ENCODE results near the gene DLK1. TPM values are rescaled to one million over a fixed set of nuclear protein-coding genes. Genes with fewer than 3 reads are reported as not detected.

Gene DLK1
- total RNA-seq, 1 experiment from 2014 or later: 3.3 TPM

DNA sequence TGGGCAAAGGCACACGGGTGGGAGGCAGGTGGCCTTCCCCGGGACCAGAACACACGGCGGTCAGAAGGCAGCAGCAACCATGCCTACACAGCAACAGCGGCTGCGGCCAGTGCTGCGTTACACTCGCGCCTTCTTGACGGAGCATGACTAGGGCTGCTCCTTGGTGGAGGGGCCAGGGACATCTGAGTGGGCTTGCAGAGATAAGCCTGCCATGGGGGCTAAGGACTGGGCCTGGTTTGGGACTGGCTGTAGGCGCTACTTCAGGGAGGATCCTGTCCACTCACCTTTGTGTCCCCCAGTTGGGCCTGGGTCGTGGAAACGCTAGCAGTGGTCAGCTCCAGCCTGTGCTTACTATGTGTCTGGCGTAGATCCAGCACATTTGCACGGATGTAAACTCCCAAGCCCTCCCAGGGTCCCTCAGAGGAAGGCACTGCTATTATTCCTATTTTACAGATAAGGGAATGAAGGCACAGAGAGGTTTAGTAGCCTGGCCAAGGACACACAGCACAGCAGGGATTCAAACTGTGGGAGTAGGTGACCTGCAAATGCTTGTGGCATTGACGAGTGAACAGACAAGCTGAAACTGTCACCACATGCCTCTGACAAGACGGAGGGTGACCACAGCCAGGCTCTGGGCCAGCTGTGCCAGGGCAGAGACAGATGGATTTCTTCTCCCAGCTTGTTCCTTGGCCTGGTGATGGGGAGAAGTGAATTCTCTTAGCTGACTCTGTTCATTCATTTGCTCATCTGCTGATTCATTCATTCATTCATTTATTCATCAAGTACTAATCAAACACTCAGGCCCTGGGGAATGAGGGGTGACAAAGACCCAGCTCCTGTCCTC is 31.9 kb upstream of the DLK1 start:
- ATAC-seq (no peak), DNase-seq (ENCODE audit: low spot score) (no peak)
- H3K9me3 Mint-ChIP-seq: no peaks in the 10 kb centered on the region
- no peaks in the 10 kb centered on the region for H3K36me3 Mint-ChIP-seq
- ChIA-PET CTCF (interaction anchor here (1.0 to 1.2 kb wide), 2 partner anchors 15 to 16 kb away, joined by 3 read pairs; no protein-coding TSS in a partner anchor), POLR2A (no interaction called here)
- no peaks in the 10 kb centered on the region for H3K27me3 Mint-ChIP-seq (ENCODE audit: low read depth)
- H3K27ac Mint-ChIP-seq: no peak overlapping the region
- H3K4me3 Mint-ChIP-seq: no peak overlapping the region
- no peak for TF ChIP-seq SP1 (CRISPR knock-in tag; conservative IDR thresholded peaks at IDR 0.05)
- TF ChIP-seq FOXJ3 (CRISPR knock-in tag; IDR thresholded peaks at IDR 0.05; ENCODE audit: borderline replicate concordance): no peak
- TF ChIP-seq, protein P1, sequence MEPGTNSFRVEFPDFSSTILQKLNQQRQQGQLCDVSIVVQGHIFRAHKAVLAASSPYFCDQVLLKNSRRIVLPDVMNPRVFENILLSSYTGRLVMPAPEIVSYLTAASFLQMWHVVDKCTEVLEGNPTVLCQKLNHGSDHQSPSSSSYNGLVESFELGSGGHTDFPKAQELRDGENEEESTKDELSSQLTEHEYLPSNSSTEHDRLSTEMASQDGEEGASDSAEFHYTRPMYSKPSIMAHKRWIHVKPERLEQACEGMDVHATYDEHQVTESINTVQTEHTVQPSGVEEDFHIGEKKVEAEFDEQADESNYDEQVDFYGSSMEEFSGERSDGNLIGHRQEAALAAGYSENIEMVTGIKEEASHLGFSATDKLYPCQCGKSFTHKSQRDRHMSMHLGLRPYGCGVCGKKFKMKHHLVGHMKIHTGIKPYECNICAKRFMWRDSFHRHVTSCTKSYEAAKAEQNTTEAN (CRISPR knock-in tag; IDR thresholded peaks at IDR 0.05): no peak
- TF ChIP-seq CBFB (CRISPR knock-in tag; IDR thresholded peaks at IDR 0.05; ENCODE audit: low read depth): no peak
- TF ChIP-seq JAZF1 (CRISPR knock-in tag; IDR thresholded peaks at IDR 0.05): no peak
- 0 out of 2 replicates have a peak, but pooled peaks have one; percentile 10 for TF ChIP-seq RELA (CRISPR knock-in tag; IDR thresholded peaks at IDR 0.05; ENCODE audit: borderline replicate concordance)
- peaks cover 11% of the 10 kb centered on the region for H3K4me1 Mint-ChIP-seq

DNA sequence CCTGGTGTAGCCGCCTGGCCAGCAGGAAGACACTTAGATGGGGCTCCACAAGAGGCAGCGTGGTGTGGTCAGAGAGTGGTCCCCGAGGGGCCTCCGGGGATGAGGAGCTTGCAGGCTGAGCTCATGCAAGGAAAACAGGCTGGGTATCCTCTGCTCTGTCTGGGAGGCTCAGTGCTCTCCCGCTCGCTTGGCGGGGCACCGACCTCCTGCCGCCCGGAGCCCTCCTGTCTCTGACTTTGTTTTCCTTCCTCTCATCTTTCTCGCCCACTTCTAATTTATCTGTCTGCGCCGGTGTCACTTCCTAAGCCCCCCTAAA is 31.3 kb upstream of the DLK1 start:
- POLR2A ChIA-PET: no interaction called here
- Mint-ChIP-seq H3K27ac (no peak overlapping the region), H3K9me3 (no peaks in the 10 kb centered on the region), H3K4me3 (no peak overlapping the region), H3K27me3 (ENCODE audit: low read depth) (no peaks in the 10 kb centered on the region), H3K36me3 (no peaks in the 10 kb centered on the region), H3K4me1 (peaks cover 11% of the 10 kb centered on the region)
- DNase-seq (ENCODE audit: low spot score) (no peak), ATAC-seq (no peak)
- CTCF ChIA-PET: interaction anchor here (1.0 to 1.2 kb wide), 2 partner anchors 14 to 15 kb away, joined by 3 read pairs; no protein-coding TSS in a partner anchor
- TF ChIP-seq TEAD1 (CRISPR knock-in tag; IDR thresholded peaks at IDR 0.05) (no peak), ZNF671 (CRISPR knock-in tag; IDR thresholded peaks at IDR 0.05) (no peak), JUN (CRISPR knock-in tag; IDR thresholded peaks at IDR 0.05) (no peak), SMAD3 (CRISPR knock-in tag; IDR thresholded peaks at IDR 0.05; ENCODE audit: borderline replicate concordance) (no peak), SOX15 (CRISPR knock-in tag; IDR thresholded peaks at IDR 0.05) (no peak), NFYB (CRISPR knock-in tag; conservative IDR thresholded peaks at IDR 0.05; ENCODE audit: low read depth) (no peak), ATF1 (CRISPR knock-in tag; IDR thresholded peaks at IDR 0.05) (no peak), OVOL2 (CRISPR knock-in tag; IDR thresholded peaks at IDR 0.05; ENCODE audit: borderline replicate concordance) (no peak), HMGA2 (CRISPR knock-in tag; IDR thresholded peaks at IDR 0.05) (no peak), MXD4 (CRISPR knock-in tag; IDR thresholded peaks at IDR 0.05; ENCODE audit: borderline replicate concordance) (no peak), NR2C2 (CRISPR knock-in tag; IDR thresholded peaks at IDR 0.05) (no peak), NFE2L1 (CRISPR knock-in tag; IDR thresholded peaks at IDR 0.05) (no peak), GTF2I (CRISPR knock-in tag; conservative IDR thresholded peaks at IDR 0.05) (no peak)
- TF ChIP-seq, protein P2, sequence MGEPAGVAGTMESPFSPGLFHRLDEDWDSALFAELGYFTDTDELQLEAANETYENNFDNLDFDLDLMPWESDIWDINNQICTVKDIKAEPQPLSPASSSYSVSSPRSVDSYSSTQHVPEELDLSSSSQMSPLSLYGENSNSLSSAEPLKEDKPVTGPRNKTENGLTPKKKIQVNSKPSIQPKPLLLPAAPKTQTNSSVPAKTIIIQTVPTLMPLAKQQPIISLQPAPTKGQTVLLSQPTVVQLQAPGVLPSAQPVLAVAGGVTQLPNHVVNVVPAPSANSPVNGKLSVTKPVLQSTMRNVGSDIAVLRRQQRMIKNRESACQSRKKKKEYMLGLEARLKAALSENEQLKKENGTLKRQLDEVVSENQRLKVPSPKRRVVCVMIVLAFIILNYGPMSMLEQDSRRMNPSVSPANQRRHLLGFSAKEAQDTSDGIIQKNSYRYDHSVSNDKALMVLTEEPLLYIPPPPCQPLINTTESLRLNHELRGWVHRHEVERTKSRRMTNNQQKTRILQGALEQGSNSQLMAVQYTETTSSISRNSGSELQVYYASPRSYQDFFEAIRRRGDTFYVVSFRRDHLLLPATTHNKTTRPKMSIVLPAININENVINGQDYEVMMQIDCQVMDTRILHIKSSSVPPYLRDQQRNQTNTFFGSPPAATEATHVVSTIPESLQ (CRISPR knock-in tag; IDR thresholded peaks at IDR 0.05): no peak
- TF ChIP-seq, protein P3, sequence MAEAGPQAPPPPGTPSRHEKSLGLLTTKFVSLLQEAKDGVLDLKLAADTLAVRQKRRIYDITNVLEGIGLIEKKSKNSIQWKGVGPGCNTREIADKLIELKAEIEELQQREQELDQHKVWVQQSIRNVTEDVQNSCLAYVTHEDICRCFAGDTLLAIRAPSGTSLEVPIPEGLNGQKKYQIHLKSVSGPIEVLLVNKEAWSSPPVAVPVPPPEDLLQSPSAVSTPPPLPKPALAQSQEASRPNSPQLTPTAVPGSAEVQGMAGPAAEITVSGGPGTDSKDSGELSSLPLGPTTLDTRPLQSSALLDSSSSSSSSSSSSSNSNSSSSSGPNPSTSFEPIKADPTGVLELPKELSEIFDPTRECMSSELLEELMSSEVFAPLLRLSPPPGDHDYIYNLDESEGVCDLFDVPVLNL (CRISPR knock-in tag; IDR thresholded peaks at IDR 0.05; ENCODE audit: borderline replicate concordance, low read depth): no peak
- TF ChIP-seq, protein P4, sequence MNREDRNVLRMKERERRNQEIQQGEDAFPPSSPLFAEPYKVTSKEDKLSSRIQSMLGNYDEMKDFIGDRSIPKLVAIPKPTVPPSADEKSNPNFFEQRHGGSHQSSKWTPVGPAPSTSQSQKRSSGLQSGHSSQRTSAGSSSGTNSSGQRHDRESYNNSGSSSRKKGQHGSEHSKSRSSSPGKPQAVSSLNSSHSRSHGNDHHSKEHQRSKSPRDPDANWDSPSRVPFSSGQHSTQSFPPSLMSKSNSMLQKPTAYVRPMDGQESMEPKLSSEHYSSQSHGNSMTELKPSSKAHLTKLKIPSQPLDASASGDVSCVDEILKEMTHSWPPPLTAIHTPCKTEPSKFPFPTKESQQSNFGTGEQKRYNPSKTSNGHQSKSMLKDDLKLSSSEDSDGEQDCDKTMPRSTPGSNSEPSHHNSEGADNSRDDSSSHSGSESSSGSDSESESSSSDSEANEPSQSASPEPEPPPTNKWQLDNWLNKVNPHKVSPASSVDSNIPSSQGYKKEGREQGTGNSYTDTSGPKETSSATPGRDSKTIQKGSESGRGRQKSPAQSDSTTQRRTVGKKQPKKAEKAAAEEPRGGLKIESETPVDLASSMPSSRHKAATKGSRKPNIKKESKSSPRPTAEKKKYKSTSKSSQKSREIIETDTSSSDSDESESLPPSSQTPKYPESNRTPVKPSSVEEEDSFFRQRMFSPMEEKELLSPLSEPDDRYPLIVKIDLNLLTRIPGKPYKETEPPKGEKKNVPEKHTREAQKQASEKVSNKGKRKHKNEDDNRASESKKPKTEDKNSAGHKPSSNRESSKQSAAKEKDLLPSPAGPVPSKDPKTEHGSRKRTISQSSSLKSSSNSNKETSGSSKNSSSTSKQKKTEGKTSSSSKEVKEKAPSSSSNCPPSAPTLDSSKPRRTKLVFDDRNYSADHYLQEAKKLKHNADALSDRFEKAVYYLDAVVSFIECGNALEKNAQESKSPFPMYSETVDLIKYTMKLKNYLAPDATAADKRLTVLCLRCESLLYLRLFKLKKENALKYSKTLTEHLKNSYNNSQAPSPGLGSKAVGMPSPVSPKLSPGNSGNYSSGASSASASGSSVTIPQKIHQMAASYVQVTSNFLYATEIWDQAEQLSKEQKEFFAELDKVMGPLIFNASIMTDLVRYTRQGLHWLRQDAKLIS (CRISPR knock-in tag; IDR thresholded peaks at IDR 0.05; ENCODE audit: borderline replicate concordance): no peak
- TF ChIP-seq, protein P5, sequence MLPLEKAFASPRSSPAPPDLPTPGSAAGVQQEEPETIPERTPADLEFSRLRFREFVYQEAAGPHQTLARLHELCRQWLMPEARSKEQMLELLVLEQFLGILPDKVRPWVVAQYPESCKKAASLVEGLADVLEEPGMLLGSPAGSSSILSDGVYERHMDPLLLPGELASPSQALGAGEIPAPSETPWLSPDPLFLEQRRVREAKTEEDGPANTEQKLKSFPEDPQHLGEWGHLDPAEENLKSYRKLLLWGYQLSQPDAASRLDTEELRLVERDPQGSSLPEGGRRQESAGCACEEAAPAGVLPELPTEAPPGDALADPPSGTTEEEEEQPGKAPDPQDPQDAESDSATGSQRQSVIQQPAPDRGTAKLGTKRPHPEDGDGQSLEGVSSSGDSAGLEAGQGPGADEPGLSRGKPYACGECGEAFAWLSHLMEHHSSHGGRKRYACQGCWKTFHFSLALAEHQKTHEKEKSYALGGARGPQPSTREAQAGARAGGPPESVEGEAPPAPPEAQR (CRISPR knock-in tag; IDR thresholded peaks at IDR 0.05): no peak
- TF ChIP-seq, protein P6, sequence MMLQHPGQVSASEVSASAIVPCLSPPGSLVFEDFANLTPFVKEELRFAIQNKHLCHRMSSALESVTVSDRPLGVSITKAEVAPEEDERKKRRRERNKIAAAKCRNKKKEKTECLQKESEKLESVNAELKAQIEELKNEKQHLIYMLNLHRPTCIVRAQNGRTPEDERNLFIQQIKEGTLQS (CRISPR knock-in tag; conservative IDR thresholded peaks at IDR 0.05): no peak
